Measurements from ENCODE around the gene MYOZ3. TPM values are rescaled to one million over a fixed set of nuclear protein-coding genes. Genes with fewer than 3 reads are reported as not detected.

The MYOZ3 gene
- total and polyA plus RNA-seq, 9 donors: 7.2 to 15.7 (median 9.1) TPM

- DNase-seq: peak; percentile 23
- no peaks in the 10 kb centered on the region for H3K9me3 ChIP-seq (replicated peaks; ENCODE audit: control insufficient read depth, low read depth, low read length)
- no peaks in the 10 kb centered on the region for H3K36me3 ChIP-seq (ENCODE audit: control insufficient read depth, insufficient read depth, low read length)
- WGBS (ENCODE audit: insufficient coverage): 56% methylated on average over 4 of the region's 4 CpGs
- no peak overlapping the region for H3K4me3 ChIP-seq (ENCODE audit: low read length)
- H3K27ac ChIP-seq (ENCODE audit: low read length): peak overlapping the region; percentile 73
- H3K4me1 ChIP-seq (ENCODE audit: control insufficient read depth, insufficient read depth, low read length): peaks cover 61% of the 10 kb centered on the region
- H3K27me3 ChIP-seq (ENCODE audit: control insufficient read depth, insufficient read depth, low read length): no peaks in the 10 kb centered on the region
Measured at GRCh38 chr5:150660108-150660831, 781 bp upstream of the MYOZ3 start.

GRCh38 chr5:150661821-150662596, 958 bp downstream of the MYOZ3 start:
- H3K27me3 ChIP-seq (ENCODE audit: control insufficient read depth, insufficient read depth, low read length): no peaks in the 10 kb centered on the region
- no peaks in the 10 kb centered on the region for H3K9me3 ChIP-seq (replicated peaks; ENCODE audit: control insufficient read depth, low read depth, low read length)
- H3K27ac ChIP-seq (ENCODE audit: low read length): no peak overlapping the region
- H3K4me3 ChIP-seq (ENCODE audit: low read length): no peak overlapping the region
- H3K36me3 ChIP-seq (ENCODE audit: control insufficient read depth, insufficient read depth, low read length): no peaks in the 10 kb centered on the region
- no peak for DNase-seq
- peaks cover 53% of the 10 kb centered on the region for H3K4me1 ChIP-seq (ENCODE audit: control insufficient read depth, insufficient read depth, low read length)
- 84% methylated on average over 7 of the region's 10 CpGs for WGBS (ENCODE audit: insufficient coverage)

GRCh38 chr5:150662731-150663516, 1.9 kb downstream of the MYOZ3 start:
- Histone ChIP-seq H3K9me3 (replicated peaks; ENCODE audit: control insufficient read depth, low read depth, low read length) (no peaks in the 10 kb centered on the region), H3K4me3 (ENCODE audit: low read length) (no peak overlapping the region), H3K27ac (ENCODE audit: low read length) (no peak overlapping the region), H3K4me1 (ENCODE audit: control insufficient read depth, insufficient read depth, low read length) (peaks cover 44% of the 10 kb centered on the region), H3K36me3 (ENCODE audit: control insufficient read depth, insufficient read depth, low read length) (no peaks in the 10 kb centered on the region), H3K27me3 (ENCODE audit: control insufficient read depth, insufficient read depth, low read length) (no peaks in the 10 kb centered on the region)
- no peak for DNase-seq
- 67% methylated on average over 1 of the region's 4 CpGs for WGBS (ENCODE audit: insufficient coverage)

GRCh38 chr5:150663936-150664335, 2.9 kb downstream of the MYOZ3 start:
- Histone ChIP-seq H3K27ac (ENCODE audit: low read length) (no peak overlapping the region), H3K4me1 (ENCODE audit: control insufficient read depth, insufficient read depth, low read length) (peaks cover 34% of the 10 kb centered on the region), H3K27me3 (ENCODE audit: control insufficient read depth, insufficient read depth, low read length) (no peaks in the 10 kb centered on the region), H3K4me3 (ENCODE audit: low read length) (no peak overlapping the region), H3K9me3 (replicated peaks; ENCODE audit: control insufficient read depth, low read depth, low read length) (no peaks in the 10 kb centered on the region), H3K36me3 (ENCODE audit: control insufficient read depth, insufficient read depth, low read length) (no peaks in the 10 kb centered on the region)
- 83% methylated on average over 1 of the region's 3 CpGs for WGBS (ENCODE audit: insufficient coverage)
- no peak for DNase-seq

GRCh38 chr5:150665044-150665443, 4.0 kb downstream of the MYOZ3 start:
- no peaks in the 10 kb centered on the region for H3K36me3 ChIP-seq (ENCODE audit: control insufficient read depth, insufficient read depth, low read length)
- no peak overlapping the region for H3K4me3 ChIP-seq (ENCODE audit: low read length)
- DNase-seq: no peak
- 80% methylated on average over 1 of the region's 12 CpGs for WGBS (ENCODE audit: insufficient coverage)
- no peaks in the 10 kb centered on the region for H3K9me3 ChIP-seq (replicated peaks; ENCODE audit: control insufficient read depth, low read depth, low read length)
- peaks cover 23% of the 10 kb centered on the region for H3K4me1 ChIP-seq (ENCODE audit: control insufficient read depth, insufficient read depth, low read length)
- no peak overlapping the region for H3K27ac ChIP-seq (ENCODE audit: low read length)
- no peaks in the 10 kb centered on the region for H3K27me3 ChIP-seq (ENCODE audit: control insufficient read depth, insufficient read depth, low read length)

GRCh38 chr5:150670275-150670947, 9.4 kb downstream of the MYOZ3 start:
- DNase-seq: no peak
- H3K36me3 ChIP-seq (ENCODE audit: control insufficient read depth, insufficient read depth, low read length): no peaks in the 10 kb centered on the region
- H3K27me3 ChIP-seq (ENCODE audit: control insufficient read depth, insufficient read depth, low read length): peaks cover 7% of the 10 kb centered on the region
- 83% methylated on average over 12 of the region's 14 CpGs for WGBS (ENCODE audit: insufficient coverage)
- no peak overlapping the region for H3K4me3 ChIP-seq (ENCODE audit: low read length)
- H3K27ac ChIP-seq (ENCODE audit: low read length): no peak overlapping the region
- H3K9me3 ChIP-seq (replicated peaks; ENCODE audit: control insufficient read depth, low read depth, low read length): no peaks in the 10 kb centered on the region
- H3K4me1 ChIP-seq (ENCODE audit: control insufficient read depth, insufficient read depth, low read length): peaks cover 37% of the 10 kb centered on the region

- DNase-seq: peak; percentile 69
- Histone ChIP-seq H3K36me3 (ENCODE audit: control insufficient read depth, insufficient read depth, low read length) (no peaks in the 10 kb centered on the region), H3K4me3 (ENCODE audit: low read length) (no peak overlapping the region), H3K9me3 (replicated peaks; ENCODE audit: control insufficient read depth, low read depth, low read length) (no peaks in the 10 kb centered on the region), H3K27me3 (ENCODE audit: control insufficient read depth, insufficient read depth, low read length) (peaks cover 7% of the 10 kb centered on the region), H3K27ac (ENCODE audit: low read length) (no peak overlapping the region), H3K4me1 (ENCODE audit: control insufficient read depth, insufficient read depth, low read length) (peaks cover 37% of the 10 kb centered on the region)
- WGBS (ENCODE audit: insufficient coverage): no CpG with 5 or more reads among the region's 2 CpGs
Measured at GRCh38 chr5:150670948-150671310, 9.9 kb downstream of the MYOZ3 start.

GRCh38 chr5:150671509-150672236, 10.6 kb downstream of the MYOZ3 start:
- peaks cover 37% of the 10 kb centered on the region for H3K4me1 ChIP-seq (ENCODE audit: control insufficient read depth, insufficient read depth, low read length)
- peak overlapping the region; percentile 47 for H3K27ac ChIP-seq (ENCODE audit: low read length)
- no peaks in the 10 kb centered on the region for H3K9me3 ChIP-seq (replicated peaks; ENCODE audit: control insufficient read depth, low read depth, low read length)
- H3K4me3 ChIP-seq (ENCODE audit: low read length): peak overlapping the region; percentile 61
- peak; percentile 34 for DNase-seq
- 1% methylated on average over 29 of the region's 51 CpGs for WGBS (ENCODE audit: insufficient coverage)
- peaks cover 7% of the 10 kb centered on the region for H3K27me3 ChIP-seq (ENCODE audit: control insufficient read depth, insufficient read depth, low read length)
- H3K36me3 ChIP-seq (ENCODE audit: control insufficient read depth, insufficient read depth, low read length): peaks cover 3% of the 10 kb centered on the region

- H3K27ac ChIP-seq (ENCODE audit: low read length): peak overlapping the region; percentile 78
- no peaks in the 10 kb centered on the region for H3K9me3 ChIP-seq (replicated peaks; ENCODE audit: control insufficient read depth, low read depth, low read length)
- 4% methylated on average over 22 of the region's 38 CpGs for WGBS (ENCODE audit: insufficient coverage)
- H3K27me3 ChIP-seq (ENCODE audit: control insufficient read depth, insufficient read depth, low read length): peaks cover 7% of the 10 kb centered on the region
- peak; percentile 71 for DNase-seq
- H3K4me3 ChIP-seq (ENCODE audit: low read length): peak overlapping the region; percentile 61
- H3K4me1 ChIP-seq (ENCODE audit: control insufficient read depth, insufficient read depth, low read length): peaks cover 37% of the 10 kb centered on the region
- H3K36me3 ChIP-seq (ENCODE audit: control insufficient read depth, insufficient read depth, low read length): peaks cover 5% of the 10 kb centered on the region
Measured at GRCh38 chr5:150672237-150672883, 11.3 kb downstream of the MYOZ3 start.

Measured in muscle of leg (tissue), 11 donors.